Measurements from ENCODE around the gene ADAMTS12.

DNA sequence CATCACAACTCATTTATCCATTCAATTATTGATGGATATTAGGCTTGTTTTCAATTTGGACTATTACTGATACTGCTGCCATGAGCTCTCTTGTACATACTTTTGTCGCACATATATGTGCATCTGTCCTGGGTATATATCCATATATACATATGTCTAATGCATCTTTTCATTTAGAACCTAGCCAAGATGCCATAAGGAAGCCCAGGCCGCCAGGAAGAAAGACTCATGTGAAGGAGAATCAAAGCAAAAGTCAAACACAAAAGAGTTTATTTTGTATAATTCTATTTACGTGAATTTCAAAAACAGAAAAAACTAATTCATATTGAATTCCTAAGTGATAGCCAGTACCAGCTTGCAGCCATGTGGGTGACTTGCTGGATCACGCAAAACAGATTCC is 79.0 kb downstream of the ADAMTS12 start:
- no peak for TF ChIP-seq EZH2 (IDR thresholded peaks at IDR 0.05; ENCODE audit: borderline replicate concordance, low read depth, low read length)
- TF ChIP-seq CHD2 (IDR thresholded peaks at IDR 0.05; ENCODE audit: low read depth, low read length): no peak
- TF ChIP-seq, protein P1, sequence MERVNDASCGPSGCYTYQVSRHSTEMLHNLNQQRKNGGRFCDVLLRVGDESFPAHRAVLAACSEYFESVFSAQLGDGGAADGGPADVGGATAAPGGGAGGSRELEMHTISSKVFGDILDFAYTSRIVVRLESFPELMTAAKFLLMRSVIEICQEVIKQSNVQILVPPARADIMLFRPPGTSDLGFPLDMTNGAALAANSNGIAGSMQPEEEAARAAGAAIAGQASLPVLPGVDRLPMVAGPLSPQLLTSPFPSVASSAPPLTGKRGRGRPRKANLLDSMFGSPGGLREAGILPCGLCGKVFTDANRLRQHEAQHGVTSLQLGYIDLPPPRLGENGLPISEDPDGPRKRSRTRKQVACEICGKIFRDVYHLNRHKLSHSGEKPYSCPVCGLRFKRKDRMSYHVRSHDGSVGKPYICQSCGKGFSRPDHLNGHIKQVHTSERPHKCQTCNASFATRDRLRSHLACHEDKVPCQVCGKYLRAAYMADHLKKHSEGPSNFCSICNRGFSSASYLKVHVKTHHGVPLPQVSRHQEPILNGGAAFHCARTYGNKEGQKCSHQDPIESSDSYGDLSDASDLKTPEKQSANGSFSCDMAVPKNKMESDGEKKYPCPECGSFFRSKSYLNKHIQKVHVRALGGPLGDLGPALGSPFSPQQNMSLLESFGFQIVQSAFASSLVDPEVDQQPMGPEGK (CRISPR knock-in tag; IDR thresholded peaks at IDR 0.05; ENCODE audit: borderline replicate concordance): no peak
- TF ChIP-seq POLR2AphosphoS5 (IDR thresholded peaks at IDR 0.05; ENCODE audit: control insufficient read depth, insufficient read depth, low read depth, low read length): no peak
- TF ChIP-seq POLR2AphosphoS2 (IDR thresholded peaks at IDR 0.05; ENCODE audit: low read length): no peak
- TF ChIP-seq NFRKB (IDR thresholded peaks at IDR 0.05; ENCODE audit: low read depth): no peak
